Smooth muscle cell (in vitro differentiated cells): ENCODE data around the gene DNAJC27. TPM values are rescaled to one million over a fixed set of nuclear protein-coding genes. Genes with fewer than 3 reads are reported as not detected.

Source experiments
- DNase-seq: peaks from one replicate; lab custom pipeline; 2025; ENCODE audit not compliant: unreplicated experiment; lab: John Stamatoyannopoulos, UW
- H2AFZ ChIP-seq: fragments of 200-600 bp; sonication (generic); 2 replicates; pipeline ENCODE4 v1.6.0; 2016; ENCODE audit warnings: antibody characterized with exemption, low read depth, mild to moderate bottlenecking
- H3F3A ChIP-seq: fragments of 200-600 bp; sonication (generic); 2 replicates; pipeline ENCODE4 v1.6.0; 2017; ENCODE audit warnings: antibody characterized with exemption, low read depth
- H3K27ac ChIP-seq: fragments of 200-600 bp; sonication (generic); 2 replicates; pipeline ENCODE4 v1.5.1; 2016; ENCODE audit warnings: low read depth, mild to moderate bottlenecking
- H3K27me3 ChIP-seq: fragments of 200-600 bp; sonication (generic); 2 replicates; pipeline ENCODE4 v1.6.1; 2016; ENCODE audit warnings: low read depth, mild to moderate bottlenecking
- H3K36me3 ChIP-seq: fragments of 200-600 bp; sonication (generic); 2 replicates; pipeline ENCODE4 v1.5.1; 2016; ENCODE audit warnings: low read depth
- H3K4me1 ChIP-seq: fragments of 200-600 bp; sonication (generic); 2 replicates; pipeline ENCODE4 v1.5.1; 2016; ENCODE audit warnings: low read depth
- H3K4me2 ChIP-seq: fragments of 200-600 bp; sonication (generic); 2 replicates; pipeline ENCODE4 v1.6.0; 2016; ENCODE audit warnings: mild to moderate bottlenecking
- H3K4me3 ChIP-seq: fragments of 200-600 bp; sonication (generic); 2 replicates; pipeline ENCODE4 v1.5.1; 2016; ENCODE audit warnings: mild to moderate bottlenecking
- H3K79me2 ChIP-seq: fragments of 200-600 bp; sonication (generic); 2 replicates; pipeline ENCODE4 v1.6.0; 2016; ENCODE audit warnings: low read depth, mild to moderate bottlenecking
- H3K9ac ChIP-seq: fragments of 200-600 bp; sonication (generic); 2 replicates; pipeline ENCODE4 v1.6.0; 2016; ENCODE audit warnings: low read depth
- H3K9me3 ChIP-seq: fragments of 200-600 bp; sonication (generic); replicated peaks from 2 replicates; pipeline ENCODE4 v1.5.1; 2016; ENCODE audit warnings: low read depth
- H4K20me1 ChIP-seq: fragments of 200-600 bp; sonication (generic); 2 replicates; pipeline ENCODE4 v1.6.0; 2016; ENCODE audit warnings: low read depth
- WGBS: methylation state at CpG from one replicate; pipeline ENCODE4 v1.1.7; 2016; ENCODE audit warnings: low lambda C conversion rate; 5-methylcytosine and 5-hydroxymethylcytosine counted together
- polyA plus RNA-seq: library from polyadenylated mRNA; unstranded; fragments of >200 nt; fragmentation: Nextera tagmentation; extraction: Ambion mirVana; gene quantifications from 2 replicates; pipeline ENCODE4 v1.2.1, GENCODE V29; 2016
- total RNA-seq: library from RNA; depleted of rRNA; stranded (reverse); fragments of >200 nt; gene quantifications from 2 replicates; pipeline ENCODE4 v1.2.3, GENCODE V29; 2014
- TF ChIP-seq, protein P1 (sequence below): fragments of 200-600 bp; sonication (generic); IDR thresholded peaks from 2 replicates; pipeline ENCODE4 v1.5.1; 2017; ENCODE audit warnings: borderline replicate concordance, mild to moderate bottlenecking, antibody characterized with exemption; ENCODE audit not compliant: insufficient read depth, poor library complexity, severe bottlenecking

Gene DNAJC27
- total and polyA plus RNA-seq, 2 experiments from 2014 or later = 1.4 to 4.4 TPM

DNA sequence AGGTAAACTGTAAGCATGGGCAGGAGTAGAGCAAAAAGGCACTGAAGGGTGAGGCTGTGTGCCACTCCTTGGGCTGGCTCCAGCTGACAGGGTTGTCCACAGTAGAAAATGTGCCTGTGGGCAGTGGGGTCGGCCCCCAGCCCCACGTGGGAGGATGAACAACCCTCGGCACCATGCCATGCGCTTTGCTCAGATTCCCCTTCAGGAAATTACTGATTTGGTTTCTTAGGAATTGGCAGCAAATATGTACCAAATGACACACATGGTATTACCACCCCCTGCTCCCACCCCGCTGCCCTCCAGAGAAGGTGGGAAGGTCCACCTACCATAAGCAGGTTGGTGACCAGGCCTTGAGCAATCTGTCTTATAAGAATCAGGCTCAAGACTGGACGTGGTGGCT is 65.3 kb downstream of the DNAJC27 start:
- TF ChIP-seq, protein P1, sequence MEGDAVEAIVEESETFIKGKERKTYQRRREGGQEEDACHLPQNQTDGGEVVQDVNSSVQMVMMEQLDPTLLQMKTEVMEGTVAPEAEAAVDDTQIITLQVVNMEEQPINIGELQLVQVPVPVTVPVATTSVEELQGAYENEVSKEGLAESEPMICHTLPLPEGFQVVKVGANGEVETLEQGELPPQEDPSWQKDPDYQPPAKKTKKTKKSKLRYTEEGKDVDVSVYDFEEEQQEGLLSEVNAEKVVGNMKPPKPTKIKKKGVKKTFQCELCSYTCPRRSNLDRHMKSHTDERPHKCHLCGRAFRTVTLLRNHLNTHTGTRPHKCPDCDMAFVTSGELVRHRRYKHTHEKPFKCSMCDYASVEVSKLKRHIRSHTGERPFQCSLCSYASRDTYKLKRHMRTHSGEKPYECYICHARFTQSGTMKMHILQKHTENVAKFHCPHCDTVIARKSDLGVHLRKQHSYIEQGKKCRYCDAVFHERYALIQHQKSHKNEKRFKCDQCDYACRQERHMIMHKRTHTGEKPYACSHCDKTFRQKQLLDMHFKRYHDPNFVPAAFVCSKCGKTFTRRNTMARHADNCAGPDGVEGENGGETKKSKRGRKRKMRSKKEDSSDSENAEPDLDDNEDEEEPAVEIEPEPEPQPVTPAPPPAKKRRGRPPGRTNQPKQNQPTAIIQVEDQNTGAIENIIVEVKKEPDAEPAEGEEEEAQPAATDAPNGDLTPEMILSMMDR = no peak
- Histone ChIP-seq H3K4me1 (peaks cover 4% of the 10 kb centered on the region), H3K27ac (no peak overlapping the region), H3K79me2 (peaks cover 4% of the 10 kb centered on the region), H3K9ac (no peak overlapping the region), H3K4me3 (no peak overlapping the region), H3K27me3 (no peaks in the 10 kb centered on the region), H3F3A (no peaks in the 10 kb centered on the region), H3K36me3 (no peaks in the 10 kb centered on the region), H2AFZ (no peak overlapping the region), H3K4me2 (no peak overlapping the region), H4K20me1 (no peaks in the 10 kb centered on the region), H3K9me3 (no peaks in the 10 kb centered on the region)
- DNase-seq = no peak
- 95% methylated on average over 6 of the region's 6 CpGs for WGBS

DNA sequence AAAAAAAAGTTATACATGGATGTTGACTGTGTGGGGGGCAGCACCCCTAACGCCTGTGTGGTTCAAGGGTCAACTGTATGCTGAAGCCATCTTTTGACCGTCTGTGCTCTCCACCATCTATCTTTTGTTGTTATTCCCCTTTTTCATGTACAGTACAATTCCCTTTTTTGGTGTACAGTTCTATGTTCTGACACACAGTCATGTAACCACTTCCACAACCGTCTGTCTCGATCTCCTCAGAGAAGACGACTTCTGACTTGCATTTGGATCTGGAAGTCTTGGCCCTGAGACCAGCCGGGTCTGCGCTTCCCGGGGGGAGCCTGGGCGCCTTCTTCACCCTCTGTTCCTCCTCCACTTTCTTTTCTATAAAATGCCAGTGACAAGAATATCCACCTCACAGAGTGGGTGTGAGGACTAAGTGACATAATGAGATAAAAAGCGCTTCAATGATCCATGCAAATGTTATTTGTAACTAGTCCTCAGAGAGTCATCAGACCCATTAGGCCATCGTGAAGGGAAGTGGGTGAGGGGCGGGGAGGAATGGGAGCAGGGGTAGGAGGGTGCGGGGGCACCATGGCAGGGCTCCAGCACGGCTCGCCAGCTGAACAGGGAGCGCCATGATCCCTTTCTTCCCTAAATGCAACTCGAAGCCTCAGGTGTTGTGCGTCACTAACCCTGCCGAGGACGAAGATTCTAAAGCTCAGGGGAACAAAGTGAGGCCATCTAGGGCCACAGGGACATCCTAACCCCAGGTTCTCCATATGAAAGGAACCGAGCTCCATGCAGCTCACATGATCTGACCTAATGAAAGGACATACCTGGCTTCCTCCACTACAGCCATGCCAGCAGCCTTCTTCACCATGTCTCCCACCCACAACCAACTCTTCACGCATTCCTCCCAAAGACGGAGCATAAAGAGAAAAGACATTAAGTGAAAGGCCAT is 68.3 kb downstream of the DNAJC27 start:
- H3K36me3 ChIP-seq = no peaks in the 10 kb centered on the region
- H3K79me2 ChIP-seq = no peaks in the 10 kb centered on the region
- no peak overlapping the region for H3K9ac ChIP-seq
- TF ChIP-seq, protein P1 = no peak
- 96% methylated on average over 23 of the region's 23 CpGs for WGBS
- no peak overlapping the region for H3K4me3 ChIP-seq
- no peak overlapping the region for H3K4me2 ChIP-seq
- H3K27me3 ChIP-seq = no peaks in the 10 kb centered on the region
- no peaks in the 10 kb centered on the region for H3F3A ChIP-seq
- DNase-seq = no peak
- H3K27ac ChIP-seq = no peak overlapping the region
- no peaks in the 10 kb centered on the region for H4K20me1 ChIP-seq
- H2AFZ ChIP-seq = no peak overlapping the region
- peaks cover 4% of the 10 kb centered on the region for H3K4me1 ChIP-seq
- no peaks in the 10 kb centered on the region for H3K9me3 ChIP-seq

DNA sequence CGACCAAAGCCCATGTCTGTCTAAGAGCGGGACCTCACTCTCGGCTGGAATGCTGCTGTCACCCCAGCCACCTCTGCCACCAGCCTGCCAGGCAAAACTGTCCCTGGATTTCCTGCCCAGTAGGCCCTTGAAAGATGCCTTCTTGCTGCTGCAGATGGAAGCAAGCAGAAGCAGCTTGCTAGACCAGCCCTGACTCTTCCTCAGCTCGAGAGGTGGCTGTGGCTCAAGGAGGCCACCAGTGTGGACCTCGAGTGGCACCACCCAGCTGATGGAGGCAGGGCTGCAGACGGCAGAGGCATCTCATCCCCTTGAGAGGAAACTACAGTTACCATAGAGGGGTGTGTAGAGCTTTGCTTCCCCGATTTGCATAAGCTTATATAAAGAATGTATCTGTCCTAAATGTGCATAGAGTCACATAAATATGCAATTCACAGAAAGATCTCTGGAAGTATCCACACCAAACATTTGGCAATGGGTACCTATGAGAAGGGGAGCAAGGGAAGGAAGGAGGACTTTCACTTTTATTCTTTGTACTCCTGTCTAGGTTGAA is 72.3 kb downstream of the DNAJC27 start:
- H3F3A ChIP-seq = no peaks in the 10 kb centered on the region
- H3K9me3 ChIP-seq = peaks cover 7% of the 10 kb centered on the region
- H3K4me3 ChIP-seq = no peak overlapping the region
- H4K20me1 ChIP-seq = no peaks in the 10 kb centered on the region
- no peaks in the 10 kb centered on the region for H3K79me2 ChIP-seq
- no peak overlapping the region for H2AFZ ChIP-seq
- H3K9ac ChIP-seq = no peak overlapping the region
- no peak overlapping the region for H3K4me2 ChIP-seq
- no peak overlapping the region for H3K27ac ChIP-seq
- WGBS = 95% methylated on average over 7 of the region's 7 CpGs
- TF ChIP-seq, protein P1 = no peak
- H3K27me3 ChIP-seq = no peaks in the 10 kb centered on the region
- H3K36me3 ChIP-seq = peaks cover 2% of the 10 kb centered on the region
- DNase-seq = no peak
- no peaks in the 10 kb centered on the region for H3K4me1 ChIP-seq
